HepG2 (cell line): Measurements from ENCODE around the gene TMEM80.

Experiments used
- ATAD3A ChIP-seq: sonication (generic); formaldehyde crosslinking; IDR thresholded peaks from 2 replicates; pipeline ENCODE4 v1.4.0; 2020; ENCODE audit warnings: missing genetic modification reagents
- MAZ ChIP-seq, 2 experiments: sonication (generic) in 1 of 2; formaldehyde crosslinking in 1 of 2; IDR thresholded peaks; 2 replicates each; pipeline versions ENCODE4 v1.5.0 to v1.6.1; 2012 to 2020; ENCODE audit warnings: low read depth in 2 of 2, mild to moderate bottlenecking in 2 of 2, borderline replicate concordance in 1 of 2, improper control_type of control experiment in 1 of 2, low read length in 1 of 2, missing genetic modification reagents in 1 of 2, moderate library complexity in 1 of 2
- RFX5 ChIP-seq: IDR thresholded peaks from 2 replicates; pipeline ENCODE4 v1.6.1; 2011; ENCODE audit warnings: low read depth, low read length, improper control_type of control experiment
- SMAD1 ChIP-seq: sonication (generic); formaldehyde crosslinking; IDR thresholded peaks from 2 replicates; pipeline ENCODE4 v1.4.0; 2020; ENCODE audit warnings: missing genetic modification reagents, low read depth, mild to moderate bottlenecking, borderline replicate concordance
- SMARCC2 ChIP-seq: fragments of 450-650 bp; IDR thresholded peaks from 2 replicates; pipeline ENCODE4 v1.6.1; 2017; ENCODE audit warnings: antibody characterized with exemption, mild to moderate bottlenecking
- SP1 ChIP-seq, 2 experiments: fragments of 450-650 bp in 1 of 2; sonication (generic) in 1 of 2; formaldehyde crosslinking in 1 of 2; IDR thresholded peaks; 2 replicates each; pipeline versions ENCODE4 v1.4.0 to v1.6.1; 2016 to 2020; ENCODE audit warnings: missing genetic modification reagents in 1 of 2
- THRA ChIP-seq: sonication (generic); formaldehyde crosslinking; IDR thresholded peaks from 2 replicates; pipeline ENCODE4 v1.4.0; 2020; ENCODE audit warnings: missing genetic modification reagents, borderline replicate concordance

GRCh38 chr11:657691-658126, 37.9 kb upstream of the TMEM80 start:
- TF ChIP-seq MAZ (IDR thresholded peaks at IDR 0.05; ENCODE audit: borderline replicate concordance, low read depth, low read length), result no peak
- no peak for TF ChIP-seq MAZ (CRISPR knock-in tag; IDR thresholded peaks at IDR 0.05; ENCODE audit: low read depth)
- TF ChIP-seq SP1 (IDR thresholded peaks at IDR 0.05), result no peak
- no peak for TF ChIP-seq SP1 (CRISPR knock-in tag; IDR thresholded peaks at IDR 0.05)
- no peak for TF ChIP-seq ATAD3A (CRISPR knock-in tag)
- peak; percentile 59; the same call in 1 of the 2 replicates for TF ChIP-seq THRA (CRISPR knock-in tag)
- no peak for TF ChIP-seq SMAD1 (CRISPR knock-in tag)
- no peak for TF ChIP-seq RFX5
- no peak for TF ChIP-seq SMARCC2
